Measurements from ENCODE around the gene UGT1A9. TPM values are rescaled to one million over a fixed set of nuclear protein-coding genes. Genes with fewer than 3 reads are reported as not detected.

The UGT1A9 gene
- total RNA-seq, 1 donor from 2014 or later = not detected

DNA sequence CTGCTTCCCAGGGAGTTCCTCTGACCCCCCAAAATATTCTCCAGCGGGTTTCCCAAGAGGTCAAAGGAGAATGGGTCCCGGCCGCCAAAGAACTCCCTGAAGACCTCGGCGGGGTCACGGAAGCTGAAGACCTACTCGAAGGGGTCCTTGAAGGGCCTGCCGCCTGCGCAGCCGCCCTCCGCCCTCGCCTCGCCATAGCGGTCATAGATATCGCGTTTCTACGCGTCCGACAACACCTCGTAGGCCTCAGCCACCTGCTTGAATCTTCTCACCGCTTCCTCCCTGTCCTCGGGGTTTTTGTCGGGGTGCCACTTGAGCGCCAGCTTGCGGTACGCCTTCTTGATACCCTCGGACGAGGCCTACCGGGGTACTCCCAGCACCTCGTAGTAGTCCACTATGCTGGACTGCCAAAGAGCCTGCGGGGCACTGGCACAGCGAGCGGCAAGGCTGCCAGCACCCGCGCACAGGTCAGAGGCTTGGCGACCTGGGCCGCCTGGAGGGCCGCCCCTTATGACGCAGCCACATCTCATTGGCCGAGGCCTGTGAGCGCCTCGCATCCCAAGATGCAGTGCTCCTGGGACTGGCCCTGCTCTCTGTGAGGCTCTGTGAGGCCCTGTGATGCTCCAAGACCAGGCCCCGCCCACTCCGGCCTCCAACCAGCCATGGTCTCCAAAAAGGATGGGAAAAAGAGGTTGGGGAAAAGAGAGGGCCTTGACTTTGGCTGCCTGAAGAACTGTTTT is 83.3 kb downstream of the UGT1A9 start:
- no peak overlapping the region for H3K27ac Mint-ChIP-seq
- Histone ChIP-seq H3F3A (ENCODE audit: low read depth) (no peaks in the 10 kb centered on the region), H2AFZ (replicated peaks) (no peak overlapping the region), H3K27me3 (no peaks in the 10 kb centered on the region), H3K27ac (no peak overlapping the region), H3K4me3 (no peak overlapping the region), H3K36me3 (no peaks in the 10 kb centered on the region), H3K79me2 (ENCODE audit: low read depth) (no peaks in the 10 kb centered on the region), H3K9ac (no peak overlapping the region), H3K4me1 (peaks cover 3% of the 10 kb centered on the region), H4K20me1 (ENCODE audit: low read depth) (no peaks in the 10 kb centered on the region), H3K4me2 (no peak overlapping the region), H3K9me3 (ENCODE audit: low read depth) (no peaks in the 10 kb centered on the region)
- H3K27me3 Mint-ChIP-seq (ENCODE audit: insufficient read depth, low read depth) = peaks cover 5% of the 10 kb centered on the region
- peaks cover 1% of the 10 kb centered on the region for H3K36me3 Mint-ChIP-seq
- DNase-seq (ENCODE audit: low spot score) = no peak
- H3K4me1 Mint-ChIP-seq = peaks cover 3% of the 10 kb centered on the region
- no peak overlapping the region for H3K4me3 Mint-ChIP-seq
- peaks cover 24% of the 10 kb centered on the region for H3K9me3 Mint-ChIP-seq
- TF ChIP-seq EZH2phosphoT487 (IDR thresholded peaks at IDR 0.05) (no peak), EZH2 (IDR thresholded peaks at IDR 0.05) (no peak)
- TF ChIP-seq, protein P1, sequence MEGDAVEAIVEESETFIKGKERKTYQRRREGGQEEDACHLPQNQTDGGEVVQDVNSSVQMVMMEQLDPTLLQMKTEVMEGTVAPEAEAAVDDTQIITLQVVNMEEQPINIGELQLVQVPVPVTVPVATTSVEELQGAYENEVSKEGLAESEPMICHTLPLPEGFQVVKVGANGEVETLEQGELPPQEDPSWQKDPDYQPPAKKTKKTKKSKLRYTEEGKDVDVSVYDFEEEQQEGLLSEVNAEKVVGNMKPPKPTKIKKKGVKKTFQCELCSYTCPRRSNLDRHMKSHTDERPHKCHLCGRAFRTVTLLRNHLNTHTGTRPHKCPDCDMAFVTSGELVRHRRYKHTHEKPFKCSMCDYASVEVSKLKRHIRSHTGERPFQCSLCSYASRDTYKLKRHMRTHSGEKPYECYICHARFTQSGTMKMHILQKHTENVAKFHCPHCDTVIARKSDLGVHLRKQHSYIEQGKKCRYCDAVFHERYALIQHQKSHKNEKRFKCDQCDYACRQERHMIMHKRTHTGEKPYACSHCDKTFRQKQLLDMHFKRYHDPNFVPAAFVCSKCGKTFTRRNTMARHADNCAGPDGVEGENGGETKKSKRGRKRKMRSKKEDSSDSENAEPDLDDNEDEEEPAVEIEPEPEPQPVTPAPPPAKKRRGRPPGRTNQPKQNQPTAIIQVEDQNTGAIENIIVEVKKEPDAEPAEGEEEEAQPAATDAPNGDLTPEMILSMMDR (IDR thresholded peaks at IDR 0.05) = no peak

DNA sequence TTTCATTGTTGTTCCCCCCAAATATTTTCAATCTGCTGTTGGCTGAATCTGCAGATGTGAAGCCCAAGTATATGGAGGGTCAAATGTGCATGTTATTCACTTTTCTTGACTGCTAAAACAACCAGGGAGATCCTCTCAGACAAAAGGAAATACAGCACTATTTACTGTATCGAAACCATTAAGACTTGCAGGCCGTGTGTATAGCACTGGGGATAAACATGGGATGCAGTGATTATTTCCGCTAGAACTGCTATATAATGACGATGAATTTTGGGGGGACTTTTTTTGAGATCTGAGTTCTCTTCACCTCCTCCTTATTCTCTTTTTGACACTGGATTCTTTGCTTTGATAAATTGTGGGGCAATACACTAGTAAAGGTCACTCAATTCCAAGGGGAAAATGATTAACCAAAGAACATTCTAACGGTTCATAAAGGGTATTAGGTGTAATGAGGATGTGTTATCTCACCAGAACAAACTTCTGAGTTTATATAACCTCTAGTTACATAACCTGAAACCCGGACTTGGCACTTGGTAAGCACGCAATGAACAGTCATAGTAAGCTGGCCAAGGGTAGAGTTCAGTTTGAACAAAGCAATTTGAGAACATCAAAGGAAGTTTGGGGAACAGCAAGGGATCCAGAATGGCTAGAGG is 84.9 kb downstream of the UGT1A9 start:
- H3K4me2 ChIP-seq = no peak overlapping the region
- peaks cover 3% of the 10 kb centered on the region for H3K4me1 ChIP-seq
- H3K9me3 ChIP-seq (ENCODE audit: low read depth) = no peaks in the 10 kb centered on the region
- H3K79me2 ChIP-seq (ENCODE audit: low read depth) = no peaks in the 10 kb centered on the region
- TF ChIP-seq, protein P1 (IDR thresholded peaks at IDR 0.05) = no peak
- TF ChIP-seq EZH2 (IDR thresholded peaks at IDR 0.05) (no peak), EZH2phosphoT487 (IDR thresholded peaks at IDR 0.05) (no peak)
- H3K27ac Mint-ChIP-seq = no peak overlapping the region
- H3F3A ChIP-seq (ENCODE audit: low read depth) = no peaks in the 10 kb centered on the region
- peaks cover 5% of the 10 kb centered on the region for H3K27me3 Mint-ChIP-seq (ENCODE audit: insufficient read depth, low read depth)
- no peak overlapping the region for H3K27ac ChIP-seq
- H3K9ac ChIP-seq = no peak overlapping the region
- H3K4me3 Mint-ChIP-seq = no peak overlapping the region
- DNase-seq (ENCODE audit: low spot score) = no peak
- H3K27me3 ChIP-seq = no peaks in the 10 kb centered on the region
- H3K36me3 ChIP-seq = no peaks in the 10 kb centered on the region
- H2AFZ ChIP-seq (replicated peaks) = no peak overlapping the region
- H3K9me3 Mint-ChIP-seq = peaks cover 15% of the 10 kb centered on the region
- H4K20me1 ChIP-seq (ENCODE audit: low read depth) = no peaks in the 10 kb centered on the region
- H3K36me3 Mint-ChIP-seq = peaks cover under 1% of the 10 kb centered on the region
- H3K4me3 ChIP-seq = no peak overlapping the region
- peaks cover 5% of the 10 kb centered on the region for H3K4me1 Mint-ChIP-seq

DNA sequence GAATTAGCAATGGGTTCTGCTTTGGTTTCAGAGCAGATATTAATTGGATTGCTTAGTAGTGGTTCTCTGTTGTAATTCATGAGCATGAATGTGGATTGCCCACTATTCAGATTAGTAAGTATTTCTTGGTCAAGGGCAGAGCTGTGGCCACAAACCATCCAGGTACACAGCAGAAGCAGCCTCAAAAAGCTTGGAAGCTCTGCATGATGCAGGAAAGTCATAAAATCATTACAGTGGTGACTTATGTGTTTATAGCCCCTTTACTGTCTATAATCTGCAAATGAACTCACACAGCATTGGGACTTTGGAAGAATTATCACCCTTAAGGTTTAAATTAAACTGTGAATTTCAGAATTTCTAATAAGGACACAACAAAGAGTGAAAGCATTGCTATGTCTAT is 86.4 kb downstream of the UGT1A9 start:
- H3K4me1 Mint-ChIP-seq = peaks cover 5% of the 10 kb centered on the region
- Histone ChIP-seq H4K20me1 (ENCODE audit: low read depth) (no peaks in the 10 kb centered on the region), H3F3A (ENCODE audit: low read depth) (no peaks in the 10 kb centered on the region), H3K9ac (no peak overlapping the region), H3K27ac (no peak overlapping the region), H3K9me3 (ENCODE audit: low read depth) (no peaks in the 10 kb centered on the region), H3K4me2 (no peak overlapping the region), H3K79me2 (ENCODE audit: low read depth) (no peaks in the 10 kb centered on the region), H3K4me3 (no peak overlapping the region), H2AFZ (replicated peaks) (no peak overlapping the region), H3K27me3 (no peaks in the 10 kb centered on the region), H3K36me3 (no peaks in the 10 kb centered on the region), H3K4me1 (no peaks in the 10 kb centered on the region)
- H3K36me3 Mint-ChIP-seq = no peaks in the 10 kb centered on the region
- DNase-seq (ENCODE audit: low spot score) = no peak
- no peak overlapping the region for H3K4me3 Mint-ChIP-seq
- TF ChIP-seq EZH2 (IDR thresholded peaks at IDR 0.05) (no peak), EZH2phosphoT487 (IDR thresholded peaks at IDR 0.05) (no peak)
- TF ChIP-seq, protein P1 (IDR thresholded peaks at IDR 0.05) = no peak
- peaks cover 2% of the 10 kb centered on the region for H3K27me3 Mint-ChIP-seq (ENCODE audit: insufficient read depth, low read depth)
- H3K9me3 Mint-ChIP-seq = peaks cover 6% of the 10 kb centered on the region
- H3K27ac Mint-ChIP-seq = no peak overlapping the region
